Measurements from ENCODE around the gene TIPRL.
"Not testable (repeated sequence)": the region's sequence is repeated elsewhere in the genome, so short reads cannot be mapped to it uniquely, and the experiment has no call there.

The TIPRL gene

DNA sequence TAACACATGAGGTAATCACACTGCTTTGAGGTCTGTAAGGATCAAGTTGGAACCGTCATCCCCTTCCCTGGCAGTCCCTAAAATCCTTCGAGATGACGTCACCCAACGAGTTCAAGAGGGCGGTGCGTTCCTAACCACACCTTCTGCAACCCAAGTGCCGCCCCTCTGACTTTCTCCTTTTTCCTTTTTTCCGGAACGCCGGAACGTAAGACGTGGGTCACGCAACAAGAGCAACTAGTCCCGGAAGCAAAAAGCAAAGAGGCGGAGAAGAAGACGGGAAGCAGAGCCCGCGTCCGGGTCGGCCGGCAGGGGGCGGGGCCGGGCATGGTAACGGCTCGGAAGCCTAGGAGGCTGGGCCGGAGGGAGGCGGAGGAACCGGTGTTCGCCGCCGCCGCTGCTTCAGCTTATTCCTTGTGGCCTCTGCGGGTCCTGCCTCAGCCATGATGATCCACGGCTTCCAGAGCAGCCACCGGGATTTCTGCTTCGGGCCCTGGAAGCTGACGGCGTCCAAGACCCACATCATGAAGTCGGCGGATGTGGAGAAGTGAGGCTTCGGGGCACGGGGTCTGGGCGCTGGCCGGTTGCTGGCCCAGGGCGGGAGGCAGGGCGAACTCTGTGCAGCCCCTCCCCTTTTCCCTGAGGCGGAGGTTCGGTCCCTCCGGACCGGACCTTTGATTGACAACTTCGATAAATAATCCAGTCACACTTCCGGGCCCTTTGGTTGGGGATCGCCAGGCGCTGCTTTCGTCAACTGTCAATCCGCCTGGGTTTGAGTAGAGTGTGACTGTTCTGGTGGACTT is at the start of gene TIPRL:
Gene TIPRL, plus strand, starts transcription at position 325 of the 800 bp plus-strand sequence. Its CDS starts 116 bp downstream, at position 441.
- peak; percentile 96 for DNase-seq (ENCODE audit: low read depth)

DNA sequence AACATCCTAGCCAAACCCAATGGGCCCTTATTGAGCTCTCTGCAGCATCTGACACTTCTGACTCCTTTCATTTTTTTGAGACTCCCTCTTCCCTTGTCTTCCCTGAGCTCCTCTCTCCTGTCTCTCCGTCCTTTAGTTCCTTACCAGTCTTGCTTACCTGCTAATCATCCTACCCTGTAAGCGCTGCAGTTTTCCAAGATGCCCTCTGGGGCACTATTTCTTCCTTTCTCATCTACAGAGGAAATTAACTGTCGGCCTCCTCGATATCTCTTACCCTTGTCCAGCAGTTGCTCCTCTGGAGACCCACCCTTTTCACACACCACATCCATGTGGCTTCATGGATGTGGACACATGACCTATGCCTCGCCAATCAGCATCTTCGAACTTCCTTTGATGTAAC is 48.8 kb upstream of the TIPRL start:
- no peak for DNase-seq (ENCODE audit: low read depth)

DNA sequence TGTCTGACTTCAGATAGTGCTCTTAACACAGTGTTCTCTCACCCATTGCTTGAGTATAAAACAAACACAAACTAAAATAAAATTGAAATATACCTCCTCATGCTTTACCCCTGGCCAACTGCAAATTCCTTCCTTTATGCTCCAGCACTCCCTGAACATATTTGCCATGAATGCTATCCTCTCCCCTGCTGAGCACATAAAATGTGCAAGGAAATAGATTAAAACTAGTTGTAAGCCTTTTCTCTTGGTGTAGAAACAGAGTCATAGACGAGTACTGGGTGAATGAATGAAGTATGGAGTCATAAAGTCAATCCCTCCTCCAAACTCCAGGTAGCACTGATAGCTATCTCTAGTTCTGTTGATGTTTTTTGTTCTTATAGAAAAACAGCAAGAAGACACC is 44.6 kb upstream of the TIPRL start:
- DNase-seq (ENCODE audit: low read depth), result no peak

DNA sequence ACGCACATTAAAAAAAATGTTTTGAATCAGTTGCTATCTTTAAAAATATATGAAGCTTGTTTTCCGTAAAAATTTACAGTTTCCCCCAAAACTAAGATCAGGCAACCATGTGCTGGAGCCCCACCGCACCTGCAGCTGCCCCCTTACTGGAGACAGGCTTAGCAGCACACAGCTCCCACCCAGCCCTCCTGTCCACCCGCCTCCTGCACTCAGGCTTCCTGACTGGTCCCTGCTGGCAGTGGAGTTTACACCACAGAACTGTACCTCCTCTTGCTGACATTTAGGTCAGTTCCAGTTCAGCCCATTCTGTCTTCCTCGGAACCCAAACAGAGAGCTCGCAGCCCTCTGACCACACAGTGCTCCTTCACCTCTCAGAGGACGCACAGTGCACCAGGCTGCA is 44.1 kb upstream of the TIPRL start:
- no peak for DNase-seq (ENCODE audit: low read depth)

DNA sequence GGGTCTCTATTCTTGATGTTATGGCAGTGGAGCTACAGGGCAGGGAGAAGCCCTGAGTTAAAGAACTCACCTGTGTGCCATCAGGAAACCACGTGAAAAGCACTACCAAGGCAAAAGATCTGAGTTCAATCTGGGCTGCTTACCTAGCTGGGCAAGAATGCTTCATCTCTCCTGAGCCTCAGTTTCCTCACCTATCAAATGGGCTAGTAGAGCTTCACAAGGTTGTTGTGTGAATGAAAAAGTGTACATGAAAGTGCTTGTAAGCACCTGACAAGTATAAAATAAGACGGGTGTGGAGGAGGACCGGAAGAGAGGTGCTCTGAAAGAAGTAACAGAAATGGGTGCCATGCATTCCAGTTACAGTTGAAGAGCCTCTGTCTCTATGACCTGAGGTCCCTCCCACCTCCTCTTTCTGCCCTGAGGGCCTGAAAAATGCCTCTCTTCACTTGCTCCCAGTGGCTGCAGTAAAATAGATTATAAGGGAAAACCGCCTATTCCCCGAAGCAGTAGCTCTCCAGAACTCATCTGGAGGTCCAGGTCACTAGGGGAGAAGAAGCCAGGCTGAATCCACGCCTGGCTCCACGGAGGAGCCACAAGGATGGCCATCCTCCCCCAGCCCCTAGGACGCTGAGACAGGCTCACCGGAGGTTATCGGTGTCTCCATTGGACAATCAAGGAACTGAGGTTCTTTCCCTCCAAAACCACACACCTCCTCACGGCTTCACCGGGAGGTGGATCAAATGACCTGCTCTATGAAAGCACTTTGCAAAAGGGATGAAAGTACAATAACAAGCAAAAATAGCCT is 43.4 kb upstream of the TIPRL start:
- DNase-seq (ENCODE audit: low read depth), result no peak

DNA sequence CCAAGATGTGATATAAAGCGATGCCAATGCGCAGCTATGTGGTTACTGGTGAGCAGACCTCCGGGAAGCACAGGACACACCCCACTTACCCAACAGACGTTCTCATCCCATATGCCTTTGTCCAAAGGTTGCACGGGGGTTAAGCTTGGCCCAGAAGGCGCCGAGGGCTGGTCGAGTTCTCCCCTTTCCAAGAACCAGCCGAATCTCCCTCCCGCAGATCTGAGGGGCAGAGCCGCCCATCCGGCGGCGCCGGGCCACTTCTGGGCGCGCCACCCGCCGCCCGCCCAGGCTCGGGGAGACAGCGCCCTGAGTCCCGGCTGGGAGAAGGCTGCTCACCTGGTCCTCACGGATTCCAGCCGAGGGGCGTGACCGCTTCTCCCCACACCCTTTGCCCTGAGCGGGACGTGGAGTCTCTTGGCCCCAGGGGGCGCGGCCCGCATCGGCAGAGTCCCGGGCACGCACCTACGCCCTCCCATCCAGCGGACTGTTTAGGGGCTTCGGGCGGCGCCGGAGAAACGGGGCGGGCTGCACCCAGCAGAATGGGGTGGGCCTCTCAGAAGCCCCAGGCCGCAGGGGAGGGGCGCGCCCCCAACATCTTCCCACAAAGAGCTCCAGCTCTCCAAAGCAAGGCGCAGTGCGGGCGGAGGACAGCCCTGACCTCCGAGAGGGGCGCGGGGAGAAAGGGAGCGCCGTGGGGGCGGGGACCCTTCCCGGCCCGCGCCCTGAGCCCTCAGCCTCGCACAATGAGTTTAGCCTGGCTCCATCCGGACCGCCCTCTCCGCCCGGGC is 42.6 kb upstream of the TIPRL start:
- DNase-seq (ENCODE audit: low read depth), result no peak

DNA sequence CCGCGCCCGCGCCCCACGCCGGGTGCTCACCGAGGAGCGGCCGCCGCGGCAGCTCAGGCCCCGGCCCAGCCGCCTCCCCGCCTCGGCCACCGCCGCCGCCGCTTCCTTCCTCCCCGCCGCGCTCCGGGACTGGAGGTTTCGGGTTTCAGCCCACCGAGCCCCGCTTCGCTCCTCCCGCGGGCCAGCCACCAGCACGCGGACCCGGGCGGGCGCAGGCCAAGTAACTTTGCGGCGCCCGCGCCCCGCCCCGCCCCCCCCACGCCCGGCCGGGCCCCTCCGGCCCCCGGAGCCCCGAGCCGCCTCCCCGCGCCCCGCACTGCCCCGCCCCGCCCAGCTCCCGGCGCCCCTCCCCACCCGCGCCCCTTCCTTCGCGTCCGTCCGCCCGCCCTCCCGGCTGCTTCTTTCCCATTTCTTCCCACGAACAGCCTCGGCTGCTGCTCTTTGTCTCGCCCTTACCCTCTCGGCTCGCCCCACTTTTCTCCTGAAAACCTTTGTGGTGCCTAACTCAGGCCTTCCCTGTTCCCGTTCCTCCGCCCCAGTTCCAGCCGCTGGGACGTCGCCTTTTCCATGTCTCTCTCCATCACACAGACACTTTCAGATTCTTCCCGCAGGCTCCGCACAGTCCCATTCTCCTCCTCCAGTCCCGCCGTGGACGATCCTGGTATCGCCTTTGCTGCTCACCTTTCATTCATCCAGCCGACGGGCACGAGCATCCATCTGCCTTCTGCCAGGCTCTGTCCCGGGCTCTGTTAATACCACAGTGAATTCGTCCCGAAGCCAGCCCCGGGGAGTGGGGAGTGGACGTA is 41.9 kb upstream of the TIPRL start, which contains the start of gene GPR161:
Gene GPR161, minus strand, starts transcription at position 222 of the 806 bp plus-strand sequence. CDS start 32,080 bp downstream, outside the sequence.
- peak; percentile 22 for DNase-seq (ENCODE audit: low read depth)

DNA sequence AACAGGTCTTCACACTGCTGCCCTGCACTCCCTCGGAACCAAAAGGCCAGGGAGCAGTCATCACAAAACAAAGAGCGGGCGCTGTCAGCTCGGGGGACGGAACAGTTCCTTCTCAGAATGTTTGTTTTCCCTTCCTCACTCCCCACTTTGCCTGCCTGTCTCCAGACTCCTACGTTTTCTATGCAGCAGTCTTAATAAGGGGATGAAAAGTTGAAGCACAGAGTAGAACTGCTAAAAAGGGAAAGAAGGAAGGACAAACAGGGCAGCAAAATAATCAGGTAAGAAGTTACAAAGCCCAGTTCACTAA is 41.3 kb upstream of the TIPRL start:
- DNase-seq (ENCODE audit: low read depth), result no peak

DNA sequence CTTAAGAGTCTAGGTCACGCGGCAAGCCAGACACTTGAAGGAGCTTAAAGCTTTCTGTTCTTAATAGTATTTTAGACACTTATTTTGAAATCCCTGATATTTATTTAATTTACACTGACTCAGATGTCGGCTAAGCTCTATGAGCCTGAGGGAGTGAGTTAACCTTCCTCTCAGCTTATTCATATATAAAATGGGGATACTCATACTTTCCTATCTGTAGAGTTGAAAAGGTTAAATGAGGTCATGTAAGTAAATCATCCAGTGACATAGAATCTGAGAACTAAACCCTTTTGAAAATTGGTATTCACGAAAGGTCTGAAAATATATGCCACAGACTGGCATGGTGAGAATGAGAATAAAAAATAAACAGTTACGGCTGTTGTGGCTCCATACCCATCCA is 40.6 kb upstream of the TIPRL start:
- no peak for DNase-seq (ENCODE audit: low read depth)

DNA sequence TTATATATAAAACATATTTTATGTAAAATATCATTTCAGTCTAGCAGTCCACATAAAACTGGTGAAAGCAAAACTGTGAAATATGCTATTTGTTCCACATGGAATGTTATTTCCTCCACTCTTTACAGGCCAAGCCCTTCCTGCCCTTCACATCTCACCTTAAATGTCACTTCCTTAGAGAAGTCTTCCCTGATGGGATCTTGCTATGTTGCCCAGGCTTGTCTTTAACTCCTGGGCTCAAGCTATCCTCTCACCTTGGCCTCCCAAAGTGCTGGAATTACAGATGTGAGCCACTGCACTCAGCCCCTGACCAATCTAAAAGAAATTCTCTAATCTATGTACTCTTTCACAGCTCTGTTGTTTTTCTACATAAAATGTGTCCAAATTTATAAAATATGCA is 39.7 kb upstream of the TIPRL start:
- DNase-seq (ENCODE audit: low read depth), result no peak

DNA sequence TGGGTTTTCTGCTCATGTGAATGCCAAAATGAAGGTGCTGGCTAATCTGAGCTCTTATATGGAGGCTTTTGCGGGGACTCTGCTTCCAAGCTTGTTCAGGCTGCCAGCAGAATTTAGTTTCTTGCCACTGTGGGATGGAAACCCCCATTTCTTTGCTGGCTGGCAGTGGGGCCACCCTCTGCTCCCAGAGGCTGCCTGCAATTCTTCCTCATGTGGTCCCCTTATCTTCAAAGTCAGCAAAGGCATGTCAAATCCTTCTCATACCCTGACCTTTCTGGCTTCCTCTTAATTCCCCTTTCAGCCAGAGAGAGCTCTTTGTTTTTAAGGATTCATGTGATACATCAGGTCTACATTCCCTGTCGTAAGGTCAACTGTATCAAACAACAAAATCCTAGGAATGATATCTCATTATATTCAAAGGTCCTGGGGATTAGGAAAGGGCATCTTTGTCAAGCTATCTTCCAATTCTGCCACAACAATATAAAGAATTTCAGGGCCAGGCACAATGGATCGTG is 36.8 kb upstream of the TIPRL start:
- no peak for DNase-seq (ENCODE audit: low read depth)

DNA sequence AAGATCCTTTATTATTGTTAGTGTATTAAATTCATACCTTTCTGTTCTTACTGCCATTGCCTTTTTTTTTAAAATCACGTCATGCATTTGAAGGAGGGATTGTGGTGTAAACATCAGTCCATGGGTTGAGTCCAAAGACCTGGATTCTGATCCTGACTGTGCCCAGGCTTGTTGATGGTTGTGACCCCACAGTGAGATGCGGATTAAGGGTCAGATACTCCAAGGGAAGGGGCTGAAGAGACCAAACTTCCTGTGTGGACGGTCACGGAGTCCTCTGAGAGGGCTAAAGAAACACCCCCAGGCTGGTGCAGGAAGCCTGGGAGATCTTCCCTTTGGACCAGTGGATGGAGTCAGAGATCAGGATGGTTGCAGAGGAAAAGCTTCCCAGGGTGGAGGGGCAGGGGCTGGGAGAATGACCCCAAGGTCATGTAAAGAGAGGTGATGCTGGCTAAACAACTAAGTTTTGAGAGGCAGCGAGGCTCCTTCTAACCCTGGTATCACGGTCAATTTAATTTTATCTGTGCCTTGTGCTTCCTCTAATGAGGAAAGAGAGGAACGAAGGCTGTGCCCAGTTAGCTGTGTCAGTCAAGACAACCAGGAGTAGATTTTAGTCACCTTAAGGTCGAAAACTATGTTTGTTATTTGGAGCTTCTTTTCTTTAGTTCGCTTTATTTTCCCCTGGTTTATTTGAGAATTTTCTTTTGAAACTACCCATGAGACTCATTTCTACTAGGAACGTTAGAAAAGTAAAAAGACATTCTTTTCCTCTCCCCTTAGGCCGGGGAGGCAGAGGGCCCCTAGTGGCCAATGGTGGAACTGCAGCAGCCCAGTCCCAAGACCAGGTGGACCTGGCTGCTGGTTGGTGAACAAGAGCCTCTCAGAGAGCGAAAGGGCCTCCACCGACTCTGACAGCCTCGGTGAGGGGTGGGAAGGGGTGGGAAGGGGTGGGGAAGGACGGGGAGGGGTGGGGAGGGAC is 33.3 kb upstream of the TIPRL start:
- DNase-seq (ENCODE audit: low read depth), result peak; percentile 36

DNA sequence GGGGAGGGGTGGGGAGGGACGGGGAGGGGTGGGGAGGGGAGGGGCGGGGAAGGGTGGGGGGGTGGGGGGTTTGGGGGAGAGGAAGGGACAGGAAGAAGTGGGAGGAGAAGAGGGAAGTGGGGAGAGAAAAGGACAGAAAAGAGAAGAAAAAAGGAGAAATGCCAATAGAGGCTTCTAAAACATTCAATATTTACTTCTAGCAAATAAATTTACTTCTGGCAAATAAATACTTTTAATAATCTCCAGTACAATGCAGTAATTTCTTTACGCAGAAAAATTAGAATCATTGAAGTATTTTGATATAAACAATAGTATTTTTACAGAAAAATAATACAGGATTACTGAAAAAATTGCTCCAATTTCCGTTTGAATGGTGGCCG is 32.6 kb upstream of the TIPRL start:
- no peak for DNase-seq (ENCODE audit: low read depth)

DNA sequence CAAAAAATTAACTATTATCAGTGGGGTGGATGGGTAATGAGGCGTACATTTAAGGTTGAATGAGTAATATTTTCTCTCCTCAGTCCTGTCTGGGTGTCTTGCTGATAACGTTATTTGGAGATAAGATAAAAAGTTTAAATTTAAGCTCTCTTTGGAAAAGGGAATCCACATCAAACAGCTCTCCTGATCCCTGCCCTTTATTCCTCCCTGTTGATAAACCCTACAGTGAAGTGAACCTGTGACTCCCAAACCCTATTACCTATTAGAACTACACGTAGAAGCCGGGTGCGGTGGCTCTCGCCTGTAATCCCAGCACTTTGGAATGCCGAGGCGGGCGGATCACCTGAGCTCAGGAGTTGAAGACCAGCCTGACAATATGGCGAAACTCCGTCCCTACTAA is 32.1 kb upstream of the TIPRL start:
- DNase-seq (ENCODE audit: low read depth), result no peak

DNA sequence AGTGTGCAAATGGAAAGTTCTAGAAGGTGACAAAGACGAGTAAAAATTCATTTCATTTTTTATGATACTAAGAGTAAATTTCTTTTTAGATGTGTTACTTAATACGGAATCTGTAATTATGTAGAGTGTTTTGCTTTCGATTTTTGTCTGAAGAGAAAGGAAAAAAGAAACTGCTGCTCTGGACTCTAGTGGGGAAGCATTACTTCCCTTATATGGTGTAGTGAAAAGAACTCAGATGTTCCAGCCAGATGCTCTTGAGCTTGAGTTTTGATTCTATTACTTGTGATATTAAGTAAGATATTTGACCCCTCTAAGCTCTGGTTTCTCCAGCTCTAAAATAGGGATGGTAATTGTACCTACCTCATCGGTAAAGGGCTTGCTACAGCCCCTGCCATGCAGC is 29.8 kb upstream of the TIPRL start:
- DNase-seq (ENCODE audit: low read depth), result no peak

DNA sequence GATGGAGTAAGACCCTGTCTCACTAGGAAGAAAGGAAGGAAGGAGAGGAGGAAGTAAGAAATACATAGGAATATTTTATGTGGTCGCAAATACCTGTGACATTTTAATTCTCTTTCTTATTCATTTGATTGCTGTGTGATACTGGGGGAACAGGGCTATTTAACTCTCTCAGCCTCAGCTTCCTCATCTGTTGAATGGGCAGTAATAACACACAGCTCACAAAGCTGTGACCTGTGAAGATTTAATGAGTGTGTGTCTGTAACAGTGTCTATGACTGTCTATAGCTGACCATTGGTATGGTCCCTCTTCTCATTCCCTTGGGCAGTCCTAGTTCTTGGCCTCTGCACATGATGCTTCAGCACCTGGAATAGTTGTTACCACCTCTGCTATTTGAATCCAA is 28.5 kb upstream of the TIPRL start:
- no peak for DNase-seq (ENCODE audit: low read depth)

DNA sequence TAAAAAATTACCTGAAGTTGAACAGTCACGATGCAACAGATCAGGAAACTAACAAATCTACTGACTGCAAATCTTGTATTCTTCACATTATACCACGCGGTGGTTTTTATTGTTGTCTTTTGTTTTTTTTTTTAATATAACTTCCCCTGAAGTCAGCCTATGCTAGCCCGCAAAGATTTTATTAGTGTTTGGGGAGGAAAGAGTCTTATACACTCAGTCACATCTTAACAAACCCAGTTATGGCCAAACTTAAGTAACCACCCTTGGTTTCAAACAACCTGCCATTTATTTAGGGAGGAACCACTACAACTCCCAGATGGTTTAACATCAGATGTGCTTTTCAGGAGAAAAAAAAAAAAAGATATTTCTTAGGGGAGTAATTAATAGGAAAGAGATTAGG is 26.8 kb upstream of the TIPRL start:
- no peak for DNase-seq (ENCODE audit: low read depth)

DNA sequence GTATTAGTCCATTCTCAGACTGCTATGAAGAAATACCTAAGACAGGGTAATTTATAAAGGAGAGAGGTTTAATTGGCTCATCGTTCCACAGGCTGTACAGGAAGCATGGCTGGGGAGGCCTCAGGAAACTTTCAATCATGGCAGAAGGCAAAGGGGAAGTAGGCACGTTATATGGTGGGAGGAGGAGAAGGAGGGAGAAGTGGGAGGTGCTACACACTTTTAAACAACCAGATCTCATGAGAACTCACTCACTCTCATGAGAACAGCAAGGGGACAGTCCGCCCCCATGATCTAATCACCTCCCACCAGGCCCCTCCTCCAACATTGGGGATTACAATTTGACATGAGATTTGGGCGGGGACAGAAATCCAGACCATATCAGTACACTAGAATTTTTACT is 24.1 kb upstream of the TIPRL start:
- DNase-seq (ENCODE audit: low read depth), result not testable (repeated sequence)

DNA sequence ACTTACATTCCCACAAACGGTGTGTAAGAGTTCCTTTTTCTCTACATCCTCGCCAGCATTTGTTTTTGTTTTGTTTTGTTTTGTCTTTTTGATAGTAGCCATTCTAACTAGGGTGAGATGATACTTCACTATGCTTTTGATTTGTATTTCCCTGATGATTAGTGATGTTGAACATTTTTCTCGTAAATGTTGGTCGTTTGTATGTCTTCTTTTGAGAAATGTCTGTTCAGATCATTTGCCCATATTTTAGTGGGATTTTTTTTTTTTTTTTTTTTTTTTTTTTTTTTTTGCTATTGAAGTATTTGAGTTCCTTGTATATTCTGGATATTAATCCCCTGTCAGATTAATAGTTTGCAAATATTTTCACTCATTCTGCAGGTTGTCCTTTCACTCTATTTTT is 22.9 kb upstream of the TIPRL start:
- no peak for DNase-seq (ENCODE audit: low read depth)

DNA sequence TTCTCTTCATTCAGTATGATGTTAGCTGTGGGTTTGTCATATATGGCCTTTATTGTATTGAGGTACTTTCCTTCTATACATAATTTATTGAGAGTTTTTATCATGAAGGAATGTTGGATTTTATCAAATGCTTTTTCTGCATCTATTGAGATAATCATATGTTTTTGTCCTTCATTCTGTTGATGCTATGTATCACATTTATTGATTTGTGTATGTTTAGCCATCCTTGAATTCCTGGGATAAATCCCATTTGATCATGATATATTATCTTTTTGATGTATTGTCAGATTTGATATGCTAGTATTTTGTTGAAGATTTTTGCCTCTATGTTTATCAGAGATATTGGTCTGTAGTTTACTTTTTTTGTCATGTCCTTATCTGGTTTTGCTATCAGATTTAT is 21.1 kb upstream of the TIPRL start:
- DNase-seq (ENCODE audit: low read depth), result no peak
